Esophagus muscularis mucosa (tissue), 3 donors: Measurements from ENCODE around the gene KCNK4.

ENCODE experiments used
- CTCF ChIP-seq, 3 experiments: fragments of 200-600 bp in 2 of 3; fragments of 450-650 bp in 1 of 3; sonication (generic) in 2 of 3; IDR thresholded peaks; one replicate each; pipeline ENCODE4 v1.5.1; 2017 to 2019; ENCODE audit warnings: antibody characterized with exemption in 3 of 3, mild to moderate bottlenecking in 2 of 3, moderate library complexity in 1 of 3
- POLR2A ChIP-seq: fragments of 450-650 bp; IDR thresholded peaks from one replicate; pipeline ENCODE4 v1.6.1; 2017; ENCODE audit warnings: antibody characterized with exemption, moderate library complexity, mild to moderate bottlenecking, low read depth
- POLR2AphosphoS5 ChIP-seq, 2 donors: sonication (generic); formaldehyde crosslinking; IDR thresholded peaks; one replicate each; pipeline ENCODE4 v1.6.1; 2017; ENCODE audit warnings: antibody characterized with exemption in 2 of 2

- TF ChIP-seq POLR2A (no peak), CTCF (IDR thresholded peaks at IDR 0.05) (no peak), POLR2AphosphoS5 (IDR thresholded peaks at IDR 0.05) (no peak)
These were observed 34.8 kb upstream of the KCNK4 start for GRCh38 chr11:64256300-64256699.
